Uterus (tissue), 2 donors: ENCODE measurements around the gene TRAP1.

Experiments
- CTCF ChIP-seq, 4 experiments: fragments of 200-600 bp in 2 of 4; fragments of 450-650 bp in 2 of 4; sonication (generic) in 2 of 4; IDR thresholded peaks; one replicate each; pipeline ENCODE4 v1.5.1; 2016 to 2019; ENCODE audit warnings: antibody characterized with exemption in 4 of 4, mild to moderate bottlenecking in 2 of 4, moderate library complexity in 1 of 4
- POLR2A ChIP-seq, 2 donors: fragments of 450-650 bp; IDR thresholded peaks; one replicate each; pipeline ENCODE4 v1.6.1; 2016; ENCODE audit warnings: antibody characterized with exemption in 2 of 2, mild to moderate bottlenecking in 1 of 2, moderate library complexity in 1 of 2

DNA sequence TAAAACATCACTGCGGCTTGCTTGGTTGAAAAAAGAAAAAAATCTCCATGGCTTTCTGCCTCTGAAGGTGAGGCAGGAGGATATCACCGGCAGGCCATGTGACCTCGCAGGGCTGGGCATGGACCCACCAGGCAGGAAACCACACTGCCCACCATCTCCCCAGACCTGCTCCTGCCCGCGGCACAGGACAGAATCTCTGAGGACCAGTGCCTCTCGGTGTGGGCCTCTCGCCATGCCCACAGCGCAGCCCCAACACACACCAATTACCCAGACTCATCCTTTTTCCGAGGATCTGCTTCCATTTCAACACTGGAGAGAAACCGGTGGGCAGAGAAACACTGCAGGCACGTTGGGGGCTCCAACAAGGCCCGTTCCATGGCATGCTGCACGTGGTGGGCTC, 46.6 kb downstream of the TRAP1 start:
- TF ChIP-seq CTCF (IDR thresholded peaks at IDR 0.05), result no peak
- no peak for TF ChIP-seq POLR2A (IDR thresholded peaks at IDR 0.05)
